NCI-H774 (cell line): ENCODE measurements around the gene EFNA1.
A peak's percentile ranks its signal among the peaks of the same experiment; 100 is the strongest.
"Not testable (repeated sequence)": the region's sequence is repeated elsewhere in the genome, so short reads cannot be mapped to it uniquely, and the experiment has no call there.

Experiments used
- DNase-seq: peaks from one replicate; lab custom pipeline; 2025; lab: John Stamatoyannopoulos, UW

The EFNA1 gene

DNA sequence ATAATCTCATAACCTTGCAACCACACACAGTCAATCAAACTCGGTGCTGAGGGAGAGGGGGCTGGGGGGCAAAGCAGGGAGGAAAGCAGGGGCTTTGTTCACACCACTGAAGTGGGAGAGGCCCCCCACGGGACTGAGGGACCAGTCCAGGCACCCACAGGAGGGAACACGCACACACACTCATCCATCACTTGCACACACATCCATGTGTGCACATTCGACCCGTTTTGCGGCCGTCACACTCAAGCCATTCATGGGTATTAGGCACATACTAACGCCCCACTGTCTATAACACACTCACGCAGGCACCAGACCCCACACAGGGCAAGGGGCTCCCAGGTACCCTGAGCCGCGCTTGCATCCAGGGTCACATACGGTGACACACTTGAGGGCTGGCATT lies 35.0 kb upstream of the EFNA1 start:
- DNase-seq, result no peak

DNA sequence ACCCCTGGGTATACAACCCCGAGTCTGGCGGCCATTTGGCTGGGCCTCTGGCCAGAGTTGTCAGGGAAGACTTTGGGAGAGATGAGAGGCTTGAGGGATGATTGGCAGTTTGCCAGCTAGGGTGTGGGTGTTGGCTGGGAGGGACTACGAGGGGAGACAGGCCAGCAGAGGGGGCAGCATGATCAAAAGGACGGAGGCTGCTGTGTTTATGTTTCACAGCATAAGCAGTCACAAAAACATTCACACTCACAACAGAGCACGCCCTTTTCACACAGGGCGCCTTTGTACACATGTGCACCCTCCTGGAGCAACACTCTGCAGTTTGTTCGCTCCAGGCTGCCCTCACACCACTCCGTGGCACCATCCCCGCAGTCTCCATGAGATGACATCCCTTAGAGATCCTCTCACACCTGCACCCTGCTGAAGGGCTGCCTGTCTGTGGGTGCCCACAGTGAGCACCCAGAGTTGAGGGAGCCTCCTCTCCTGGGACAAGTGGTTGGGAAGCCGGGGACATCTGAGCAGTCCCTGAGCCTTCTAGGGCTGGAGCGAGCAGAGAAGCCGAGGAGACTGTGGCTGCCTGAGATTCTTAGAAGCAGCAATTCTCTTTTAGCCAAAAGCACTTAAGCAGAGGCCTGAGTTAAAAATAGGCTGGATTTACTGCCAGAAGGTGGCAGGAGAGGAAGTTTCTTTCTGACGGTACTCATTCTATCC lies 33.6 kb upstream of the EFNA1 start:
- DNase-seq, result no peak

DNA sequence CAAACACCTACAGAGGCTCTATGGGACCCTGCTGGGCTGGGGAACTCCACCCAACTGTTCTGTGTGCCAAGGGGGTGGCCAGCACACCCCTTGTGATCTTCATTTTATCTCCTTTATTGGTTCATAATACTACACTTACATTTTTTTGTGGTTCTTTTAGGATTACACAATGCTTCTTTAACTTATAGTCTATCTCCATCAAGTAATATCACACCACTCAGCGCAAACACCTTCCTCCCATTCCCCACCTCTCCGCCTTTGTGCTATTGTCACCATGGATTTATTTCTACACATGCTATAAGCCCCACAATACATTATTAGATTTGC lies 33.1 kb upstream of the EFNA1 start:
- no peak for DNase-seq

DNA sequence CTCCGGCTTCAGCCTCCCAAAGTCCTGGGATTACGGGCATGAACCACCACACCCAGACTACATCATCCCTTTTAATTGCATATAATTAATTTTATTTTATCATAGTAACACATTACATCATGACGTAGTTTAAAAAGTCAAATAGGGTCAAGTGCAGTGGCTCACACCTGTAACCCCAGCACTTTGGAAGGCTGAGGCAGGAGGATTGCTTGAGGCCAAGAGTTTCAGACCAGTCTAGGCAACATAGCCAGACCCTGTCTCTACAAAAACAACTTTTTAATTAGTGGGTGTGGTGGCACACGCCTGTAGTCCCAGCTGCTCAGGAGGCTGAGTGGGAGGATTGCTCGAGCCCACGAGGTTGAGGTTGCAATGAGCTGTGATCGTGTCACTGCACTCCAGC lies 28.3 kb upstream of the EFNA1 start:
- DNase-seq, result no peak

DNA sequence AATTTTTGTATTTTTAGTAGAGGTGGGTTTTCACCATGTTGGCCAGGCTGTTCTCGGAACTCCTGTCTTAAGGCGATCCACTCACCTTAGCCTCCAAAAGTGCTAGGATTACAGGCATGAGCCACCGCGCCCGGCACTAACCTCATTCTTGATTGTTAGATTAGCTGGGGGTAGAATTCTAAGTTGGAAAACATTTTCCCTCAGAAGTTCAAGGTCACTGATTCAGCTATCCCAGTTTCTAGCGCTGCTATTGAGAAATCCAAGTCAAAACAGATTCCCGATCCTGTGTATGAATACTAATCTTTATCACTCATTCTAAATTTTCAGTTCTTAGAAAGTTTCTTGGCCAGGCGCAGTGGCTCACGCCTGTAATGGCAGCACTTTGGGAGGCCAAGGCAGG lies 24.4 kb upstream of the EFNA1 start:
- no peak for DNase-seq

DNA sequence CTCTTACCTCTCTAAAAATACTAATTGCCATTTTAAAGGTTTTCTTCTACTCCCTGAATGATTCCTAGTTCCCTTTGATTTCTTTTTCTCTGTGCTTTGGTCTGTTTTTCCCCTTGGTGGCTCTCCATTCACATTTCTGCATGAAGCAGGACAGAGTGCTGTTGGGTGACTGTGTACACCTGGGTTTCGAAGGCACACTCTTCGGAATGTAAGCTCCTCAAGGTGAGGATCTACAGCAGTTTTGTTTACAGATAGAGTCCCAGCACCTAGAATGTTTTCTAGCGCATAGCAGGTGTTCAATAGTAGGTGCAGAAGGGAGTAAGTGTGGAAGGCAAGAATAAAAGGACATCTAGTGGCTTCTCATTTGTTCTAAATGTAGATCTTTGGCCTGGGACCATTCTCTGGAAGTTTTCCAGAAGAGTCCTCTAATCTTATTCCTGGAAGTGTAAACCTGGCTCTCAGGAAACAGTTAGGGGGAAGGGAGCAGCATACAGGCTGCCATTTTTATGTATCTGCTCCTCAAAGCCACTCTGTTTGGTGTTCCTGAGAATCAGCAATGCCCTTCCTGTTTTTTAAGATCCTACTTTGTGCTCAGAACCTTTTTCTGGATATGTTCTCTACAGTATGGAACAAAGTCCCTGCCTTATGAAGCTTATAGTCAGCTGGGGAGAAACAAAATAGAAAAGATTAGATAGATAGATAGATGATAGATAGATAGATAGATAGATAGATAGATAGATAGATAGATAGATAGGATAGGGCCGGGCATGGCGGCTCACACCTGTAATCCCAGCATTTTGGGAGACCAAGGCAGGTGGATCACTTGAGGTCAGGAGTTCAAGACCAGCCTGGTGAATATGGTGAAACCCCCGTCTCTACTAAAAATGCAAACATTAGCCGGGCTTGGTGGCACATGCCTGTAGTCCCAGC lies 22.8 kb upstream of the EFNA1 start:
- DNase-seq, result no peak

DNA sequence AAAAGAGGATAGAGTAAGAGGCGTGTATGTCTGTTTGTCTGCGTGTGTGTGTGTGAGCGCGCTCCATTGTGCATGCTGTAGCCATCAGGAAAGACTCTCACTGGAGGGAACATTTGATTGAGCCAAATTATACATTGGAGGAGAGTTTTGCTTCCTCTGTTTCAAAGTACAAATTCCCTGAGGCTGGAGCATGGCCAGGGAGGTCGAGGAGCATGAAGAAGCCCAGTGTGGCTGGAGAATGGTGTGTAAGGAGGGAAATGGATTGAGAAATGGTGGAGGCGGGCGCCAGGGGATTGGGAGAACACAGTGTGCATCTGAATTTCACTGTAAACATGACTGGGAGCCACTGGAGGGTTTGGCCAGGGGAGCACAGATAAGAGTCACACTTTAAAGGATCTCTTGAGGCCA lies 22.1 kb upstream of the EFNA1 start:
- DNase-seq, result no peak

DNA sequence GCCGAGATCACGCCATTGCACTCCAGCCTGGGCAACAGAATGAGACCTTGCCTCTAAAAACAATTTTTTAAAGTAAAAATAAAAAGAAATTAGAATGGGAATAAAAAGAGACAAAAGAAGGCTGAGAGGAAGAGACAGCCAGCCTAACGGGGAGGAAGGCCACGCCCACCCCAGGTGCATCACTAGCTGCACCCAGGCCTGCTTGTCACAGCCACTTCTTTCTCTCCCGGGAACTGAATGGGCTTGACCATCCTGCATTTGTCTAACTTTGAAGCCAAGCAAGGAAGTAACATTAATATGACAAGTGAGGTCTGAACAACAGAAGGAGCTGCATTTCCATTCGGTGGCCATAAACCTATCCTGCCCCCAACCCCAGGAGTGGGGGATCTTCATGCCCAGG lies 20.8 kb upstream of the EFNA1 start:
- DNase-seq, result no peak

DNA sequence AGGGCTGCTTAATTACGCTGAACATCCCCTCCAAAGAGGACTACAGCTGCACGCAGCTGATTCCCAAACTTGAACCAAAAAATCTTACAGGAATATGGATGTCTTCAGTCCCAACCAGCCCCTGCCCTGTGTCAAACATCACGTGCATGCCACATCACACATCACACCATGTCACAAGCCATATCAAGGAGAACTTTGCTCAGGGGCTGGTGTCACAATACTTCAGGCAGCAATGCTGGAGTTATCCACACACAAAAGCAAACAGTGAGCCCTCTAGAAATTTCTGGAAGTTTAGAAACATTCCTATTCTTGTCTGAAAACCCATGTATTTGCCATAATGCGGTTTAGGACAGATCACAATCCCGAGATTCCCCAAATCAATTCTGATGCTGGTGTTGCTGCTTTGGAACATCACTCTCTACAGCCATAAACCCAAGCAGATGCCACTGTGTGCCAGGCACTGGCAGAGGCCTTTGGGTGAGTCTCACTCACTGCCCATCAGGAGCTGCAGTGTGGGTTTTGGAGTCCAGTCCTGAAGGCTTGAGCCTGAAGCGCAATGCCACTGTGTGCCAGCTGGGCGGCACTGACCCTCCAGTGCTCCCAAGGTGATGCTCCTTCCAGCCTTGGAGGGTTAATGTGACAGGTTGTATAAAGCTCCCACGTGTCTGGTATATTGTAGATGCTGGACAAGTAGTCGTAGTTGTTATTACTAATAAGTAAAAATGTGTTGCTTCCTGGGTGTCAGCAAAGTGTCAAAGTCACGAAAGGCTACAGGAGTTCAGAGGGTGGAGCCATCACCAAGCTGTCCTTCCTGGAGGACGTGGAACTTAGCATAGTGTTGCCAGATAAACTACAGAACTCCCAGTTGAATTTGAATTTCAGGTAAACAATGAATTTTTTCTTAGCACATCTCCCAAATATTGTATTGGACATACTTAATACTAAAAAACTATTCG lies 20.1 kb upstream of the EFNA1 start:
- DNase-seq, result no peak

DNA sequence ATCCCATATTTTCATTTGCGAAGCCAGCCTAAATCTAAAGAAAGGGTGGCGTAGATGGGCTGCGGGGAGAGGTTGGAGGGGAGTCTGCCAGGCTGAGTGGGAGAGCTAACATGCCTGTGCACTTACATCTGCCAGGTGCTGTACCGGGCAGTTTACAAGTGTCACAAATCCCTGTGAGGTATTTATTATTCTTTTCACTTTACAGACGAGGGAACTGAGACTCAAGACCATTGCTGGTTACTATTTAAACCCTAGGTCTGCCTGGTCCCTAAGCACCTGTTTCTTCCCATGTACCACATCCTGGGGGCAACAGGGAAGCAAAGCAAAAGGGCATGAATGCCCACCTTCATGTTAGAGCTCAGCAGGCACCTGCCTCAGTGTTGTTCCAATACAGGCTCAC lies 19.4 kb upstream of the EFNA1 start:
- no peak for DNase-seq

DNA sequence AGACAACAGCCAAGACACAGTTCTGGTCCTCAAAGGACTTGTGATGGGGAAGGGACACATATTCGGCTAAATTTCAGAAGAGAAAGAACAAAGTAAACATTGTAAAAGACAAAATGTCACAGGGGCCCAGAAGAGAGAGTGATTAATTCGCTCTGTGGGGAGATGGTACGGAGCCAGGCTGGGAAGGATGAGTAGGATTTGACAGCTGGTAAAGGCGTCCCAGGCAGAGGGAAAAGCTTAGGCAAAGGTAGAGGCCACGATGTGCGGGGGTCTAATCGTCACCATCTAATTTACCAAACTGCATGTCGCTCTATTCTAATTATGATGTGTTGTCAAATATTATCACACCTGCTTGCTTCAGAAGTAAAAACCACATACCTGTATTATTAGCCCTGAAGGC lies 17.3 kb upstream of the EFNA1 start:
- DNase-seq, result no peak

DNA sequence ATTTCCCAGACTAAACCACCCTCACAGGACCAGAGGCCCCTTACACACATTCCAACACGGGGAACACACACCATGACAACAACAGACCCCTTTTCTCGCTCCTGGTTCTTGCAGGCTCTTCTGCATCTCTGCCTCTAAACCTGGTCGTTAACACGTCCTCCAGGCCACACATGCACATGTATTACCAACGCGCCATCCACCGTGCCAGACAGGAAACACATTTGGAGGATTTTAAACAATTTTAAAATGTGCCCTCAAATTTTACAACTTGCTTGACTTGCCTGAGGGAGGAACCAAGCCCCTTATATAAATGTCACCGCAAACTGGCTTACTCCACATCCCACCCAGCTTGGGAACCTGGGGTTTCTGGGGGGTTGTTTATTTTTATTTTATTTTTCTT lies 16.9 kb upstream of the EFNA1 start:
- no peak for DNase-seq

DNA sequence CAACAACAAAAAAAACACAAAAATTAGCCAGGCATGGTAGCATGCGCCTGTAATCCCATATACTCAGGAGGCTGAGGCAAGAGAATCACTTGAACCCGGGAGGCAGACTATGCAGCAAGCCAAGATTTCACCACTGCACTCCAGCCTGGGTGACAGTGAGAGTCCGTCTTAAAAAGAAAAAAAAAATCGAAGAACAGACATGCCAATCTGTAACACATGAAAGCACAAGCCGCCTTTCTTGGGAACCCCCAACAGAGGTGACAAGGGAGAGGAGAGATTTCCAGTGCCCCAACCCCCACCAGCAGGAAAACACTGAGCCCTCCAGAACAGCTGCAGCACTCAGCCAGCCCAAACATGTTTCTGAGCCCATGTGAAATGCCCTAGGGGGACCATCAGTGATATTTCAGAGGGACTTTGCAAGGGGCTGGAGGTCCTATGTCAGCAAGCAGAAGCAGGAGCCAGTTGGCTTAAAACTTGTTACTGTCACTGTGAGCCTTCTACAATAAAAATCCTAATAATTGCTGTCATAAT lies 14.2 kb upstream of the EFNA1 start:
- no peak for DNase-seq

DNA sequence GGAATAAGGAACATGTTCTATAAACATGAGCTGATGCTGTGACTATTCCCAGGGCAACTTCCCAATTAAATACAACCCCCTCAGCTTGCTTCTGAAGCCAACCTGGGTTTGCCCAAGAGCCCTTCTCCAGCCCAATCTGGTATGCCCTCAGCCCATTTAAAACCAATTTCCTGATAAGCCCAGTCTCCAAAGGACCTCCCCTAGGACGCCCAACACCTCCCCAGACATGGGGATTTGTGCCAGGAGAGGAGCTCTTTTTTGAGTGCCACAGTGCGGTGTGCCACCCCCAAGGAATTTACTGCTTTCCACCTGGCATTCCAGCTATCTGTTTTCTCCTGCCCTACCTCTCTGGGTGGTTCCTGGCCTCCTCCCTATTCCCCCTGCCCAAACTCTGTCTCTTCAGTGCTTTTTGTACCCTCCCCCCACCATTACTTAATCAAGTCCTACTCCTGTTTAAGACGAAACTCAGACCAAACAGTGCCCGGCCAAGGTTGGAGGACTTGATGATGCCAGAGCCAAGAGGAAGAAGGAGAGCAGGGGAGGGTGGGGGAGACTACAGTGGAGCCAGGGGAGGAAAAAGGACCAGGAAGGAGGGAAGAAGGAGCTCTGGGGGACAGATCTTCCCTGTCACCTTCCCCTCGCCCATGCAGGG lies 11.4 kb upstream of the EFNA1 start:
- no peak for DNase-seq

DNA sequence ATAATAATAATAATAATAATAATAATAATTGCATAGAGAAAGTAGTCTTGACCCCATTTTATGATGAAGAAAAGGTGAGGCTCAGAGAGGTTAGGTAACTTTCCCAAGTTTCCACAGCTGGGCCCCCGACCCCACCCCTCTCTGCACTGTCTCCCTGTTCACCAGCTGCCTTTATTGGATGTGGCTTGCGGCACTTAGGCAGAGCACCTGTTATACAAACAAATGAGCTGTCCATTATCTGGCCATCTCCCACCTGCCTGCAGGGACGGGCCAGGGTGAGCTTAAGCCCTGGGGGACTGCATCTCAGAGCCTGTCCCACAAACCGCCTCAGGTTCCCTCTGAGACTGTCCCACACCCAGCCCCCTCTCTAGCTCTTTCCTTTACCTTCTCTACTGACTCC lies 10.1 kb upstream of the EFNA1 start:
- DNase-seq, result peak; percentile 22

DNA sequence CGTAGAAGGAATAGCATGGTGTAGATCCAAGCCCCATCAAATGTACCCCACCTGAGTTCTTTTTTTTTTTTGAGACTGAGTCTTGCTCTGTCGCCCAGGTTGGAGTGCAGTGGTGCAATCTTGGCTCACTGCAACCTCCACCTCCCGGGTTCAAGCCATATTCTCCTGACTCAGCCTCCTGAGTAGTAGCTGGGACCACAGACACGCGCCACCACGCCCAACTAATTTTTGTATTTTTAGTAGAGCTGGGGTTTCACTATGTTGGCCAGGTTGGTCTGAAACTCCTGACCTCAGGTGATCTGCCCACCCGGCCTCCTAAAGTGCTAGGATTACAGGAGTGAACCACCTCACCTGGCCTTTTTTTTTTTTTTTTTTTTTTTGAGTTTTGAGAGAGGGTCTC lies 9.6 kb upstream of the EFNA1 start:
- not testable (repeated sequence) for DNase-seq

DNA sequence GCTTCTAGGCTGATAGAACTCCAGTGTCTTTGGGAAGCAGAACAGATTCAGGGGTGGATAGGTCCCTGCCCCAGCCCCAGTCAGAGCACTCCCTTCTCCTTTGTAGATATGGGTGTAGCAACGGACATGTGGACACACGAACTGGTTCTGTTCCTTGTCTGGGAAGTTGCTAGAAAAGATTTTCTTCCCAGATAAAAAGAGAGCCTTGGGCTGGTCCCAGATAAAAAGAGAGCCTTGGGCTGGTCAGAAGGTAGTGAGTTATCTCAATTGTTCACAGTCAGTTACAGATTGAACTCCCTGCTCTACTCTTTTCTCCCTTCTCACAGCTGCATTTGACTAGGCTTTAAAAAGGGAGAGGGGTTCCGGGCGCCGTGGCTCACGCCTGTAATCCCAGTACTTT lies 7.4 kb upstream of the EFNA1 start:
- no peak for DNase-seq

DNA sequence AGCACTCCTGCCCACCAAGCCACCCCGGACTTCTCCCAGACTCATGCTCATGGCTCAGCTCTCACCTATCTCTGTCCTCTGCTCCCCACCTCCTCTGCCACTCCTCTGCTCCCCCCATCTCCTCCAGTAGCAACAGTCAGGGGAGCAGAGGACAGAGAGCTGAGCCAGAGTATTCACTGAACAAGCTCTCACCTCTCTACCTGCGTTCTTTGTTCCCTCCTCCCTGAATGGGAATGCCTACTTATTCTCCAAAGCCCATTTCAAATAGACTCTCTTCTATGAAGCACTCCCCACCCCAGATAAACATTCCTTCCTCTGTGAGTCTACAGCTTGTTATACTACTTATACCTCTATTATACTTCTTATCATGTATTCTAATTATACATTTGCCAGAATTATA lies 6.4 kb upstream of the EFNA1 start:
- DNase-seq, result no peak

DNA sequence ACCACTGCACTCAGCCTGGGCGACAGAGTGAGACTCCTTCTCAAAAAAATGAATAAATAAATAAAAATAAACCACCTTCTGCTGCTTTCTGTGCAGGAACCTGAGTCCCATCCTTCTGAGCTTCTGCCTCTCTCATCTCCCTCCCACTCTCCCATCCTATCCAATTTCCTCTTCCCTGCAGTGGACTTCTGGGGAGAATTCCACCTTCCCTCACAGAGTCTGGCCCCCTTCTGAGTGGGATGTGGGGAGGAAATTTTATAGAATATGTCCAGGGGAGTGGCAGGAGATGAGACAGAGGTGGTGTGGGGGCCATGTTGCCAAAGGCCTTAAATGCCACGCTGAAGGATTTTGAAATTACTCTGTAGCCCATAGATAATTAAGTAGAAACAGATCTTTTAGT lies 5.4 kb upstream of the EFNA1 start:
- DNase-seq, result no peak

DNA sequence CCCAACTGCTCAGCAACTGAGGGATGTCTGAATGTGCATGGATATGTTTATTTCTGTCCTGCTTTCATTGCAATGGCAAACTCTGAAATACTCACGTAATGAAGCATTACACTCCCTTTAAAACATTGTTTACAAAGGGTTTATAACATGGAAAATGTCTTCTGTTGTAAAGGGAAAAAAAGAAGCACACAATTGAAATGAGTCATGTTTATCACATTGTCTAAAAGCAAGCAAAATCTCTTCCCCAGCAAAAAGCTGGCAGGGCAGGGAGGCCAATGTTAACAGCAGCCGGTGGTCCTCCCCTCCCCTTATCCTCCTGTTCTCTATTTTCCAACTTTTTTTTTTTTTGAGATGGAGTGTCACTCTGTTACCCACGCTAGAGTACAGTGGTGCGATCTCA lies 3.9 kb upstream of the EFNA1 start:
- DNase-seq, result no peak

DNA sequence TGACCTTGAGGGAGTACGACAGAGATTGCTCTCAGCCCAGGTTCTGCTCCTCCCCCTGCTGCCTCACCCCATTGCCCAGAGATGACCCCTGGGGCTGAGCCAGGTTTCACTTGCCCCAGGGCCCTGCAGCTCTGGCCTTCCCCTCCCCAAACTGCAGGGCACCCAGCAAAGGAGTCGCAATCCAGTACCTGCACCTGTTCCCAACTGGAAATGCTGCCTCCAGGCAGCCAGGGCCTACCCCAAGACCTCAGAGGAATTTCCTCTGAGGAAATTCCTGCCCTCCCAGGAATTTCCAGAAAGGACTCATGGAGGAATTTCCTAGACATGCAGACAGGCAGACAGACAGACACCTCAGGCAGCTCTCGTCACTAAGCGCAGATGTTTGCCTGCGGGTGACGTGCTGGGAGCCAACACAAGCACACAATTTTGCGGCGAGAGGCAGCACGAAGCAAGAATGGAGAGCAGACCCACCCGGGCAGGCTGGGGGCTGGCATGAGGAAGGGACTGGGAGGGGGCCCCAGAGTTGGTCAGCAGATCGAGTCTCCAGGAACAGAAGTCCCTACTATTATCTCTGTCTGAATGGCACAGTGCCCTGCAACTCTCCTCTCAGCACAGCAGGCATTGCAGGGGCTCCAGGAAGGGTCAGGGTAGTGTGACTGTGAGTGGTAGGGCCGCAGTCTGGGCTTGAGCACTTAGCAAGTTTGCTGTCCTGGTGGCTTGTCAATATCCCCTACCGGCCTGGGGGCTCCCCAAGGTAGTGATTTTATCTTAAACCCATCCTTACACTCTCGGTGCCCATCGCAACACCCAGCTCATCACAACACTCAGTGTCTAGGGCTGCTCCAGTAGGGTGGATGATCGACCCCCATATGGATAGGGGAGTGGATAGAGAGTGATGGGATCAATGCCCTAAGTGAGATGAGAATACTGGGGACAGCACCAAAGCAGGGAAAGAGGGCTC lies 2.9 kb upstream of the EFNA1 start:
- DNase-seq, result no peak
